ENCODE data around the gene OR7C1.
"Not testable (repeated sequence)": the region's sequence is repeated elsewhere in the genome, so short reads cannot be mapped to it uniquely, and the experiment has no call there.

OR7C1 gene
- total RNA-seq: 0 to 0.09 reads per million in 2 donors

- no peak for DNase-seq
Observed at GRCh38 chr19:14835011-14835410, at the start of gene OR7C1, which contains the start of gene OR7A5. Gene OR7C1 (minus strand): TSS chr19:14835185. CDS start chr19:14800136, 35,049 bp downstream. Gene OR7A5 (minus strand): TSS chr19:14835185. CDS start chr19:14828241, 6,944 bp downstream.

DNA sequence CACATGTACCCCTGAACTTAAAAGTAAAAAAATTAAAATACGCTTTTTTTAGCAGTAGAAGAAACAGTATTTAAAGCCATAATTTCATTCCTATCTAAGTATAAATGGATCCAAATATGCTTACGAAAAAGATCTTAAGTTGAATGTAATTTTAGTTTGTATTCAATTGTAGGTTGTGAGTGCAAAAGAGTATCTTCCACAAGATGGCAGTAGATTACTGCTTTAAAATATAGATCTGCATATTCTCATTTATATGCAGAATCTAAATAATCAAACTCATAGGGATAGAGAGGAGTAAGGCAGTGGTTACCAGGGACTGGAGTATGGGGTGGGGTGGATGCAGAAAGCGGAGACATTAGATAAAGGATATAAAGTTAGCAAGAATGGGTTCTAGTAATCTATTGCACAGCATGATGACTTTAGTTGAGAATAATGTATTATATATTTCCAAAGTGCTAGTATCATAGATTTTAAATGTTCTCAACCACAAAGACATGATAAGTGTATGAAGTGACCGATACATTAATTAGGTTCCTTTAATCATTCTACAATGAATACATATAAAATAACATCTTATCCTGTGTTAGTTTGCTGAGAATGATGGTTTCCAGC, 36.7 kb upstream of the OR7C1 start:
- no peak for DNase-seq

DNA sequence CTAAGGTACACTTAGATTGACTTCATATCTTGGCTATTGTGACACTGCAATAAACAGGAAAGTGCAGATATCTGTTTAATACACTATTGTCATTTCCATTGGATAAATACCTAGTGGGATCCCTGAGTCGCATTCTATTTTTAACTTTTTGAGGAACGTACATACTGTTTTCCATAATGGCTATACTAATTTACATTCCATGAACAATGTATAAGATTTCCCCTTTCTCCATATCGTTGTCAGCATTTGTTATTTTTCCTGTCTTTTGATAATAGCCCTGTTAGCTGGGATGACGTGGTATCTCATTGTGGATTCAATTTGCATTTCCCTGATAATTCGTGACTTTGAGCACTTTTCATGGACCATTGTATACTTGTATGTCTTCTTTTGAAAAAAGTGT, 33.5 kb upstream of the OR7C1 start:
- DNase-seq: no peak

DNA sequence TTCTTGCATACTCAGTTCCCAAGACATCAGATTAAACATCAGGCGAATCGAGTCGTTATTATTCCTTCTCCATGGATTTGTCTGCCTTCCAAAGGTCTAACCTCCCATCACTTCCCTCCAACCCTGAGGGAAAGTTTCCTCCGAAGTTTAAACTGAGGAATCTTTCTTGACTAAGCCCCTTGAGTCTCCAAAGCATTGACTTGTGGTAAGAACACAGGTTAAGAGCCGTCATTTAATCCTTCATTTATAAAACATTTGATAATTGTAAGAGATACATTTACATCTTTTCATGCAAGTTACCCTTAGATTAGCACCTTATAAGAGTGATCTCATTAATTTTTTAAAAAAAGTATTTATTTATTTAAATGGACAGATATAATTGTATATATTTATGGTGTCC, 13.8 kb upstream of the OR7C1 start, which contains the start of gene OR7A10:
OR7A10 (minus strand) TSS at position 101 of the 400 bp plus-strand sequence. CDS start 7,045 bp downstream, outside the sequence.
- no peak for DNase-seq

DNA sequence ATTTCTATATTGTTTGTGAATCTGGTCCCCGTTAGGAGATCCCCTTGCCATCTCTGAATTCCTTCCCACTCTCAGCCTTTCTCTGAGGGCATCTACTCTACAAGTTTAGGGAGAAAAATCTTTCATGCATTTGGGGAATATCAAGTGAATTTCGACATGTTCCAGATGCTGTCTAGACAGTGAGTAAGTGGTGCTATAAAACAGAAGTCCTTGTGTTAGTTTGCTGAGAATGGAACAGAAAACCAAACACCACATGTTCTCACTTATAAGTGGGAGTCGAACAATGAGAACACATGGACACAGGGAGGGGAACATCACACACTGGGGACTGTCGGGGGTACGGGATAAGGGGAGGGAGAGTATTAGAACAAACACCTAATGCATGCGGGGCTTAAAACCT, 8.6 kb upstream of the OR7C1 start:
- DNase-seq: no peak

DNA sequence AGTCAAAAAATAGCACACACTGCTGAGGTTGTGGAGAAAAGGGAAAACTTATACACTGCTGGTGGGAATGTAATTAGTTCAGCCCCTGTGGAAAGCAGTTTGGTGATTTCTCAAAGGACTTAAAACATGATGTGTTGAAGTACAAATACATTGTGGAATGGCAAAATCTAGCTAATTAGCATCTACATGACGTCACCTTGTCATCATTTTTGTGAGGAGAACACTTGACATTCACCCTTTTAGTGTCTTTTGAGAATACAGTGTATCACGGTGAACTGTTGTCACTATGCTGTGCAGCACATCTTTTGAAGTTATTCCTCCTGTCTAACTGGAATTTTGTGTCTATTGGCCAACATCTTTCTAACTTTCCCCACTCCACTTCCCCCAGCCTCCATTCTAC, 8.2 kb upstream of the OR7C1 start:
- DNase-seq: no peak

GRCh38 chr19:14840206-14840605, 5.2 kb upstream of the OR7C1 start:
- no peak for DNase-seq

- DNase-seq: no peak
Observed at GRCh38 chr19:14837391-14837790, 2.4 kb upstream of the OR7C1 start.

GRCh38 chr19:14830702-14831101, 4.3 kb downstream of the OR7C1 start:
- DNase-seq: no peak

DNA sequence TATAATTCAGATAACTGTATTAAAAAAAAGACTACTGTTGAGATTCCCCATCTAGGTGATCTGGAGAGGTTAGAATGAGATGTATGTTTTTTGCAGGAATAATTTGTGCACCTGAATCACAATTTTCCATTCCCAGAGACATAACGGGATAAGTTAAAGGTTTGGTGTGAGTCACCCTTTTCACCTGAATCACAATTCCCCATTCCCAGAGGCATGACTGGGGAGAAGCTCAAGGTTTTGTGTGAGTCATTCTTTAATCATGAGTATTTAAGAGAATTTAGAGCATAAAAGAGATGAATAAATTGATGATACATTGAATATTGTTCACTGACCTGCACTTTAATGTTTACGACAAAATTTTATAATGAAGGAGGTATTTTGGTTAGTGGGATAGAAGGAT, 9.0 kb downstream of the OR7C1 start:
- DNase-seq: no peak

- no peak for DNase-seq
Observed at GRCh38 chr19:14821937-14822336, 13.0 kb downstream of the OR7C1 start.

DNA sequence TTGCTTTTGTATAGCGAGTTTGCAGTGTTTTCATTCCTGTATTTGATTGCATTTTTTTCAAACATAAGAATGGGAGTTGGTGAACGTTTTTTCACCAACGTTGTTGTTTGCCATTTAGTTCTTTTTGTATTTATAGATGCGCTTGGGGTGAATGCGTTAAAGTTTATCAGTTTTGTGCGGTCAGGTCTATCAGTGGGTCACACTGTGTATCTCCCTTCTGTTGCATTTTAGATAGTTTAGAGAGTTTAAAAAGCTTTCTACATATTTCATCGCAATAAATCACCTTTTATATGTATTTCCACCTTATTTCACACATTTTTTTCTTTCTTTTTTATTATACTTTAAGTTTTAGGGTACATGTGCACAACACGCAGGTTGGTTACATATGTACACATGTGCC, 16.4 kb downstream of the OR7C1 start:
- no peak for DNase-seq

GRCh38 chr19:14817052-14817451, 17.9 kb downstream of the OR7C1 start:
- DNase-seq: no peak

- no peak for DNase-seq
Observed at GRCh38 chr19:14814982-14815652, 19.9 kb downstream of the OR7C1 start.

DNA sequence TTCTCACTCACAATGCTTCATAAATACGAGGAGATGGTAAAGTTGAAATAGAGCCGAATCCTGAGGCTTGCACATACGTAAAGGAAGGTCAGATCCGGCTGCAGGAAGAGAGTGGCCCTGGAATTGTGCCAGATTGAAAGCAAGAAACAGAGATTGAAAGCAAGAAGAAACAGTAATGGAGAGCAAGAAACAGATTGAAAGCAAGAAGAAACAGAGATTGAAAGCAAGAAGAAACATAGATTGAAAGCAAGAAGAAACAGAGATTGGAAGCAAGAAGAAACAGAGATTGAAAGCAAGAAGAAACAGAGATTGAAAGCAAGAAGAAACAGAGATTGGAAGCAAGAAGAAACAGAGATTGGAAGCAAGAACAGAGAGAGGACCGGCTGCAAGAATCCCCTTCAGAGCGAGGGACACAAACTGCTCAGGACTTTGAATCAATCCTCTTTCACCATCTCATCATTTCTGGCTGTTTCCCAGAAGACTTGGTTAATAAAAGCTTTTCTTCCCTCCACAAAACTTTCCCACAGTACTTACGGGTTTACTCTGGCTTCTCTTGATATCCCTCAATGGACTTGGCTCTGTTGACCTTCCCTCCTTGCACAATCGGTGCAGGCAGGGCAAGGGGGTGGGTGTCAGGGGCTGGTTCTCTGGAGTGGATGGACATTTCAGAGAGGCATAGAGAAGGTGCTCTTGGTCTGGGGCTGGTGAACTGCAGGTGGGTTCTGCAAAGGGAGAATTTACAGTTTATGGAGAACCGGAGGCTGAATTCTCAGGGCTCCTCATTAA, 25.5 kb downstream of the OR7C1 start:
- DNase-seq: no peak

- no peak for DNase-seq
Observed at GRCh38 chr19:14804765-14805164, 30.2 kb downstream of the OR7C1 start.

DNA sequence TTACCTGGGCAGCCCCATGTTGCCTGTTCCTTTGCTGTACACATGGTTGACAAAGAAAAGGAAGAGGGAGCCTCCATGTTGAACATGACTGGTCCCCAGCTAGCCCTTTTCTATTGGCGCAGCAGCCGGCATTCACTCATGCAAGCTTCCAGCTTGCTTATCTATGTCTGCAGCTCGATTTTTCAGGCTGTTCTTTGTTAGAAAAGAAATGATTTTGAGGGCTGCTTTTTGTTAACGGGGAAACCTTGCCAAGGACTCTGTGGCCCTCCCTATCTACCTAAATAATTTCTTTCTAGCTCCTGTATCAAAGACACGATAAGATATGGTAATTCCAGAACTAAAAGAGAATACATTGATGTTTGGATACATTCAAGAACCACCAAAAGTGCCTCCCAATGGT, 36.2 kb downstream of the OR7C1 start:
- DNase-seq: no peak

DNA sequence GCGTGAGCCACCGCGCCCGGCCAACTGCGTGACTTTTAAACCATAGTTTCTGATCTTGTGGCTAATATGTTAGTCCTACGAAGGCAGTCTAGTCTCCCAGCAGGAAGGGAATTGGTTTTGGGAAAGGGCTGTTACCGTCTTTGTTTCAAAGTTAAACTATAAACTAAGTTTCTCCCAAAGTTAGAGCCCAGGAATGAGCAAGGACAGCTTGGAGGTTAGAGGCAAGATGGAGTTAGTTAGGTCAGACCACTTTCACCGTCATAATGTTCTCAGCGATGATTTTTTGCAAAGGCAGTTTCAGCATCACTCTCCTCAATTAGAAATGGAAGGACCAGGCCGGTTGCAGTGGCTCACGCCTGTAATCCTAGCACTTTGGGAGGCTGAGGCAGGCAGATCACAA, 39.0 kb downstream of the OR7C1 start:
- DNase-seq: no peak

DNA sequence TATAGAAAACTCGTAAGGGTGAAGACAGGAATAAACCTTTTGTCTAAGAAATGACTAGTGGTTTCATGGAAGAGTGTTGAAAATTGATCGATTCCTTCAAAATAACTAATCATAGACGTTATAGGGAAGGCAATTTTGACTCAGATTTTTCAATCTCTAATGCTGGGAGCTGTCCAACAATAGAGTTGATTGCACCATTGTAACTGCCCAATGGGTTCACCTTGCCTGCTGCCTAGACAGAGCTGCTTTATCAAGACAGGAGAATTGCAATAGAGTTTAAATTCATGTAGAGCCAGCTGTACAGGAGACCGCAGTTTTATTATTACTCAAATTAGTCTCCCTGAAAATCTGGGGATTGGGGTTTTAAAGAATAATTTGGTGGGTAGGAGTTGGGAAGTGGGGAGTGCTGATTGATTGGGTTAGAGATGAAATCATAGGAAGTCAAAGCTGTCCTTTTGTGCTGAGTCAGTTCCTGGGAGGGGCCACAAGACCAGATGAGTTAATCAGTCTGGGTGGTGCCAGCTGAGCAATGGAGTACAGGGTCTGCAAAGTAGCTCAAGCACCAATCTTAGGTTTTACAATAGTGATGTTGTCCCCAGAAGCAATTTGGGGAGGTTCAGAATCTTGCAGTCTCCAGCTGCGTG, 39.8 kb downstream of the OR7C1 start:
- no peak for DNase-seq

- not testable (repeated sequence) for DNase-seq
Observed at GRCh38 chr19:14792250-14792649, 42.7 kb downstream of the OR7C1 start.

DNA sequence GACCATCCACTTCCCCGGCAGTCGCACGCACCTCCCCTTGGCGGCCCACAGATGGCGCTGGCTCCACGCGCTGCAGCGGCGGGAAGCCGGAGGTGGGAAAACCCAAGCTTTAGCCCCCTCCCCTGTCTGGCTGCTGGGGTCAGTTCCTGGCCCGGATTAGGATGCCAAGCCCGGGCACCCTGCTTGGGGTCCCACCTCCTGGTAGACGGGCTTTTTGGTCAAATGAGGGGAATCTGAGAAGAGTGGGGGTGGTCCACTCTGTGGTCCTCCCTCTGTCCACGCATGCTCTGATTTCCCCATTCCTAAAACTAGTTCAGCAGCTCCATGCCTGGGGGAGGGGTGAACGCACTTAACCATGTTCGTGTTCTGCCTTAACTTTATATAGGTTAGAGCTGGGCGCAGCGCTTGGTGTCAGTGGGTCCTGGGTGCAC, 48.5 kb downstream of the OR7C1 start:
- DNase-seq: no peak

GRCh38 chr19:14785102-14785793, 49.7 kb downstream of the OR7C1 start:
- not testable (repeated sequence) for DNase-seq

- not testable (repeated sequence) for DNase-seq
Observed at GRCh38 chr19:14784730-14785101, 50.3 kb downstream of the OR7C1 start.

Data from activated gamma-delta T cell (primary cell).